22Rv1 (cell line): ENCODE measurements around the gene VPS4A.

Experiments used
- H3K27ac ChIP-seq: fragments of 450-650 bp; 2 replicates; pipeline ENCODE4 v1.5.1; 2017
- ZFX ChIP-seq: fragments of 450-650 bp; IDR thresholded peaks from 2 replicates; pipeline ENCODE4 v1.6.1; 2017; ENCODE audit warnings: antibody characterized with exemption, borderline replicate concordance
- TF ChIP-seq, protein P1 (sequence below): fragments of 450-650 bp; IDR thresholded peaks from 2 replicates; pipeline ENCODE4 v1.5.1; 2017; ENCODE audit warnings: mild to moderate bottlenecking

Gene VPS4A

GRCh38 chr16:69307091-69307490, 4.1 kb upstream of the VPS4A start:
- H3K27ac ChIP-seq: no peak overlapping the region

GRCh38 chr16:69307856-69308255, 3.3 kb upstream of the VPS4A start:
- no peak overlapping the region for H3K27ac ChIP-seq
- TF ChIP-seq, protein P1, sequence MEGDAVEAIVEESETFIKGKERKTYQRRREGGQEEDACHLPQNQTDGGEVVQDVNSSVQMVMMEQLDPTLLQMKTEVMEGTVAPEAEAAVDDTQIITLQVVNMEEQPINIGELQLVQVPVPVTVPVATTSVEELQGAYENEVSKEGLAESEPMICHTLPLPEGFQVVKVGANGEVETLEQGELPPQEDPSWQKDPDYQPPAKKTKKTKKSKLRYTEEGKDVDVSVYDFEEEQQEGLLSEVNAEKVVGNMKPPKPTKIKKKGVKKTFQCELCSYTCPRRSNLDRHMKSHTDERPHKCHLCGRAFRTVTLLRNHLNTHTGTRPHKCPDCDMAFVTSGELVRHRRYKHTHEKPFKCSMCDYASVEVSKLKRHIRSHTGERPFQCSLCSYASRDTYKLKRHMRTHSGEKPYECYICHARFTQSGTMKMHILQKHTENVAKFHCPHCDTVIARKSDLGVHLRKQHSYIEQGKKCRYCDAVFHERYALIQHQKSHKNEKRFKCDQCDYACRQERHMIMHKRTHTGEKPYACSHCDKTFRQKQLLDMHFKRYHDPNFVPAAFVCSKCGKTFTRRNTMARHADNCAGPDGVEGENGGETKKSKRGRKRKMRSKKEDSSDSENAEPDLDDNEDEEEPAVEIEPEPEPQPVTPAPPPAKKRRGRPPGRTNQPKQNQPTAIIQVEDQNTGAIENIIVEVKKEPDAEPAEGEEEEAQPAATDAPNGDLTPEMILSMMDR: no peak
- no peak for TF ChIP-seq ZFX

More at GRCh38 chr16:69307091-69307490, 4.1 kb upstream of the VPS4A start:
- no peak for TF ChIP-seq ZFX
- TF ChIP-seq, protein P1: no peak

DNA sequence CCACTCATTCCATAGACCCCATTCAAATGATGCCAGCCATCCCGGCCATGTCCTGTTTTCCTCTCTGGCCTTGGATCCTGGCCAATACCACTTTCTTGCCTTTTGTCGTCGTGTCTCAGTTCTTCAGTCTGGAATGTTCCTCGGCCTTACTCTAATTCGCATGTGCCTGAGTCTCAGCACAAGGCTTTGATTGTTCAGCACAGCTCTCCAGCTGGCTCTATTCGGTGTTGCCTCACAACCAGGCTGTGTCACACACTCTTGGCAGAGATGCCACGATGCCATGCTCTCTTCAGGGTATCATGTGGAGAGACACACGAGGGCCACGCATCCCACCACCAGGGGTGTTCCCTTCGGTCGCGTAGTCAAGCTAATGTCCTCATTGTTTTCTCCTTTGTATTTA, 1.8 kb upstream of the VPS4A start:
- TF ChIP-seq, protein P1: no peak
- TF ChIP-seq ZFX: no peak
- no peak overlapping the region for H3K27ac ChIP-seq

DNA sequence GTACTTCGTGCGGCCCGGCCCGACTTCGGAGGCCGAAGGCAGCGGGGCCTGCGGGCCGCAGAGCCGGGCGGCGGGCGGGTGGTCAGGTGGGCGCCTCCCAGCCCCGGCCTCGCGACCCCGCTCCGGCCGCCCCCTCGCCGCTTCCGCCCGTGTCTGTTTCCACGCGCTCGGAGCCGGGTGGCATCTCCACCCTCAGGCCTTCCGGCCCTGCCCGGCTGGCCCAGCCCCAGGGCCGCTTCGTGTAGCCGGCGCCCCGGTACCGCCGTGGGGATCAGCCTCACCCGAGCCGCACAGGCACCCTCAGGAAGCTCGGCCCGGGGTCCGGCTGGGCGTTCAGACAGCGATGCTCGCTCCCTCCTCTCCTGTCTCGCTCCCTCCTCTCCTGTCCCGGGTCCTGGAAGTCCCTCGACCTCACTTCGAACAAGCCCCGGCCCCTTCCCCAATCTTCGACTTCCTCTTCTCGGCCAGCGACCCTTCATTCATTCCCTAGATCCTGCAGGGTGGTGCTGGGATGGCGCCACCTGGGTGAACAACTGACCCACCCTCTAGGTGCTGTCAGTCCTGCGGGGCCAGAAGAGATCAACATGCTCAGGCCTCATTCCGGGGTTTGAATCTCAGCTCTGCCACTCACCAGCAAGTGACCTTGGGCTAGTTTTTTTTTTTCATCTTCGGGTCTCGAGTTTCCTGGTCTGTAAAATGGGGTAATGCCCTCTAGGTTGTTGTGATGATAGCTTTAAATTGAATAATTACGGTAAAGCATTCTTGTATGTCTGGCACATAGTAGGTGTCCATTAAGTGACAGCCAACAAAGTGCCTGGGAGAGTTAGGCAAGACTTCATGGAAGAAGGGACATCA, 610 bp downstream of the VPS4A start:
- TF ChIP-seq, protein P1: no peak
- TF ChIP-seq ZFX: peak; percentile 81; the same call in 1 of the 2 replicates
- H3K27ac ChIP-seq: peak overlapping the region; percentile 81

DNA sequence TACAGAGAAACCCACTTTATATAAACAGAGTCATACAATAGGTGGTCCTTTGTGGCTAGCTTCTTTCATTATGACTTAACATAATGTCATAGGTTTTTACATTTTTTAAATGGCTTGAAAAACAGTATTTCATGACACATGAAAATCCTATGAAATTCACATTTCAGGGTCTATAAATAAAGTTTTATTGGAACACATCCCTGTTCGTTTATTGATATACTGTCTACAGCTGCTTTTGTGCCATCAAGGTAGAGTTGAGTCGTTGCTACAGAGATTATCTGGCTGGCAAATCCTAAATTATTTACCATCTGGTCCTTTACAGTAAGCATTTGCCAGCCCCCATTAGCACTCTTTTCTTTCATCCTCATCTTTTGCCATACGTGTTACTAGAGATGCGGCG, 2.3 kb downstream of the VPS4A start:
- TF ChIP-seq, protein P1: no peak
- TF ChIP-seq ZFX: no peak
- H3K27ac ChIP-seq: no peak overlapping the region

GRCh38 chr16:69314534-69314933, 3.4 kb downstream of the VPS4A start:
- H3K27ac ChIP-seq: no peak overlapping the region

More at GRCh38 chr16:69314534-69314933, 3.4 kb downstream of the VPS4A start:
- TF ChIP-seq, protein P1: no peak
- no peak for TF ChIP-seq ZFX
